ENCODE data around the gene PHKA2.

DNA sequence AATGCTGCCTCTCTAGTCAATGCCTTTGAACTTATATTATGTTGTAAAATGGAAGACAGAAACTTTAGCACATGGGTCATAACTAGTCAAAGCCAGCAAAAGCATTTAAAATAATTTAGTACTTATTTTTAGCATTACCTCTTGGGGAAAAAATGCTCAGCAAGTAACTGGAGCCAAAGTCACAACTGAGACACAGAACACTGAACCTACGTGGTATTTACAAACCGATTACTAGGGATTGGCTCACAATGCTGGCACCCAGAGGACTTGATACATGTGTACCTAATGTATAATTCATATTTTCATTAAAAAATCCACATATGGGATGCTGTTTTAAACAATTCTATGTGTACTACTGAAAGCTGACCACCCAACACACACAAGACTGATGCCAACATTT lies 38.4 kb downstream of the PHKA2 start:
- TF ChIP-seq FOXM1 (IDR thresholded peaks at IDR 0.05; ENCODE audit: borderline replicate concordance), result no peak
- no peak for TF ChIP-seq ZNF384 (IDR thresholded peaks at IDR 0.05)
- no peak for TF ChIP-seq BHLHE40 (IDR thresholded peaks at IDR 0.05; ENCODE audit: borderline replicate concordance)
- TF ChIP-seq, protein P1, sequence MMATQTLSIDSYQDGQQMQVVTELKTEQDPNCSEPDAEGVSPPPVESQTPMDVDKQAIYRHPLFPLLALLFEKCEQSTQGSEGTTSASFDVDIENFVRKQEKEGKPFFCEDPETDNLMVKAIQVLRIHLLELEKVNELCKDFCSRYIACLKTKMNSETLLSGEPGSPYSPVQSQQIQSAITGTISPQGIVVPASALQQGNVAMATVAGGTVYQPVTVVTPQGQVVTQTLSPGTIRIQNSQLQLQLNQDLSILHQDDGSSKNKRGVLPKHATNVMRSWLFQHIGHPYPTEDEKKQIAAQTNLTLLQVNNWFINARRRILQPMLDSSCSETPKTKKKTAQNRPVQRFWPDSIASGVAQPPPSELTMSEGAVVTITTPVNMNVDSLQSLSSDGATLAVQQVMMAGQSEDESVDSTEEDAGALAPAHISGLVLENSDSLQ (IDR thresholded peaks at IDR 0.05), result no peak
- no peak for TF ChIP-seq SUZ12 (IDR thresholded peaks at IDR 0.05)
- no peak for TF ChIP-seq SP1 (IDR thresholded peaks at IDR 0.05)
- TF ChIP-seq FOXA1 (IDR thresholded peaks at IDR 0.05), result no peak
- no peak for TF ChIP-seq LEF1 (IDR thresholded peaks at IDR 0.05; ENCODE audit: borderline replicate concordance)
- TF ChIP-seq FOXK2 (IDR thresholded peaks at IDR 0.05), result no peak
